Ammon's horn (tissue), 1 donor: ENCODE results near the gene GNG8.

Experiments
- DNase-seq: peaks from one replicate; pipeline ENCODE4 v3.0.0-alpha.2; 2016; ENCODE audit warnings: low spot score

Gene GNG8

GRCh38 chr19:46618670-46619231 lies 17.3 kb downstream of the GNG8 start:
- no peak for DNase-seq

- no peak for DNase-seq
These were observed 18.4 kb downstream of the GNG8 start for GRCh38 chr19:46617601-46618000.

- DNase-seq, result no peak
These were observed 19.2 kb downstream of the GNG8 start for GRCh38 chr19:46616631-46617322.

GRCh38 chr19:46615966-46616365 lies 20.0 kb downstream of the GNG8 start:
- DNase-seq, result no peak

- DNase-seq, result peak; percentile 92
These were observed 21.8 kb downstream of the GNG8 start for GRCh38 chr19:46614114-46614722.

- no peak for DNase-seq
These were observed 22.5 kb downstream of the GNG8 start for GRCh38 chr19:46613525-46613924.

- DNase-seq, result no peak
These were observed 24.2 kb downstream of the GNG8 start for GRCh38 chr19:46611776-46612175.

GRCh38 chr19:46610851-46611770 lies 24.9 kb downstream of the GNG8 start:
- no peak for DNase-seq

GRCh38 chr19:46610413-46610775 lies 25.6 kb downstream of the GNG8 start:
- no peak for DNase-seq

GRCh38 chr19:46609511-46610412 lies 26.2 kb downstream of the GNG8 start:
- DNase-seq, result no peak

GRCh38 chr19:46608581-46609345 lies 27.2 kb downstream of the GNG8 start:
- no peak for DNase-seq

GRCh38 chr19:46608178-46608577 lies 27.8 kb downstream of the GNG8 start:
- no peak for DNase-seq

GRCh38 chr19:46607448-46607841 lies 28.6 kb downstream of the GNG8 start:
- DNase-seq, result peak; percentile 66

GRCh38 chr19:46606681-46607447 lies 29.1 kb downstream of the GNG8 start:
- no peak for DNase-seq

GRCh38 chr19:46606019-46606418 lies 30.0 kb downstream of the GNG8 start:
- no peak for DNase-seq

GRCh38 chr19:46605356-46605821 lies 30.6 kb downstream of the GNG8 start:
- no peak for DNase-seq

- peak; percentile 76 for DNase-seq
These were observed 31.1 kb downstream of the GNG8 start for GRCh38 chr19:46604781-46605355.

- DNase-seq, result no peak
These were observed 32.2 kb downstream of the GNG8 start for GRCh38 chr19:46603752-46604231.

GRCh38 chr19:46603195-46603637 lies 32.8 kb downstream of the GNG8 start:
- no peak for DNase-seq
